ENCODE results near the gene UBQLN3.

Gene UBQLN3

DNA sequence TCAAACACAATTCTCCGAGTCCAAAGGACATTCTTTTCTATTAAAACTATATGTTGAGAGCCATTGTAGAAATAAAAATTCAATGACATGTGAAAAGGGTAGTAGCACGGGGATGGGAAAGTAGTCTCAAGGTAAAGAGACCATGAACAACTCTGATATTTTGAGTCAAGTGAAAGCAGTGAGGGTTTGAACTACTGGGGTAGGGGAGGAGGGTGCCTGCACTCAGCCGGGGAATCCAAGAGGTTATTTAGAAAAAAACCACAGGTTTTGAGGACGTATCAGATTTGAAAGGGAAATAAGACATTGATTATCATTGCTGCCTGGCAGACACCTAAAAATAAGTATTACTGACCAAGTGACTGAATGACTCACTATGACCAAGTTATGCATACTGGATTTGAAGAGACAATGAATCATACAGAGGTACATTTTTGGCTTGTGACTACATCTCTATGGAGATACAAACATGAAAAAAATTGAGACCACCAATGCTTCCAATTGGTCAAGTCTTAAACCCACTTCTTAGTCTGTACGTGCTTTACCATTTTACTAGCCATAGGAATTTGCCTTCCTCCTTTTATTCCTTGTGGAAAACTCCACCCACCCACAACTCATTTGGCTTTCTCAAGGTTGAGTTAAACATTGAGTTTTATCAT, 40.8 kb upstream of the UBQLN3 start:
- no peak overlapping the region for H3K9ac ChIP-seq
- no peaks in the 10 kb centered on the region for H3K4me1 ChIP-seq (ENCODE audit: low read depth, poor library complexity, severe bottlenecking)
- H3K4me3 ChIP-seq (IDR thresholded peaks at IDR 0.05; ENCODE audit: insufficient read depth, low read depth, low read length) = no peak overlapping the region
- TF ChIP-seq, protein P1, sequence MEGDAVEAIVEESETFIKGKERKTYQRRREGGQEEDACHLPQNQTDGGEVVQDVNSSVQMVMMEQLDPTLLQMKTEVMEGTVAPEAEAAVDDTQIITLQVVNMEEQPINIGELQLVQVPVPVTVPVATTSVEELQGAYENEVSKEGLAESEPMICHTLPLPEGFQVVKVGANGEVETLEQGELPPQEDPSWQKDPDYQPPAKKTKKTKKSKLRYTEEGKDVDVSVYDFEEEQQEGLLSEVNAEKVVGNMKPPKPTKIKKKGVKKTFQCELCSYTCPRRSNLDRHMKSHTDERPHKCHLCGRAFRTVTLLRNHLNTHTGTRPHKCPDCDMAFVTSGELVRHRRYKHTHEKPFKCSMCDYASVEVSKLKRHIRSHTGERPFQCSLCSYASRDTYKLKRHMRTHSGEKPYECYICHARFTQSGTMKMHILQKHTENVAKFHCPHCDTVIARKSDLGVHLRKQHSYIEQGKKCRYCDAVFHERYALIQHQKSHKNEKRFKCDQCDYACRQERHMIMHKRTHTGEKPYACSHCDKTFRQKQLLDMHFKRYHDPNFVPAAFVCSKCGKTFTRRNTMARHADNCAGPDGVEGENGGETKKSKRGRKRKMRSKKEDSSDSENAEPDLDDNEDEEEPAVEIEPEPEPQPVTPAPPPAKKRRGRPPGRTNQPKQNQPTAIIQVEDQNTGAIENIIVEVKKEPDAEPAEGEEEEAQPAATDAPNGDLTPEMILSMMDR (conservative IDR thresholded peaks at IDR 0.05; ENCODE audit: low read depth, low read length) = no peak
- H3K4me2 ChIP-seq = no peak overlapping the region
- H3K27me3 ChIP-seq (ENCODE audit: insufficient read depth, low read depth) = no peaks in the 10 kb centered on the region
- no peaks in the 10 kb centered on the region for H3K36me3 ChIP-seq (ENCODE audit: insufficient read depth)
- H3K79me2 ChIP-seq (ENCODE audit: insufficient read depth, low read depth) = no peaks in the 10 kb centered on the region
- H3K27ac ChIP-seq = no peak overlapping the region
- no peak overlapping the region for H2AFZ ChIP-seq (ENCODE audit: low read depth)
- no peaks in the 10 kb centered on the region for H4K20me1 ChIP-seq (ENCODE audit: insufficient read depth)

DNA sequence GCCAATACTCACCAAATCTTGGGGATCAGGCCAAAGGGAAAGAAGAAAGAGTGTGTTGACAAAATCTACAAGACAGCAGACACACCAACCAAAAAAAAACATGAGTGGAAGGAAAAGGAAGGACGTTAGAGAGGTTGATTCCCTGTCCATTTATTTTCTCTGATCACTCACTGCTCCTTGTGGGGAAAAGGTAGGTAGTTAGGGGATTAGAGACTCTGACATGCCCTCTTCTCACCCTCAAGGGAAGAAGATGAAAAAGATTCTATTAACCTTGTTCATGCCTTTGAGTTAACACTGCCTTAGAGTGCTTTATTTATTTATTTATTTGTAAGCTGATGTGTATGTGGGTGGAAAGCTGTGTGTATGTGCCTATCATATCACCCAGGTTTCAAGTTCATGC, 38.7 kb upstream of the UBQLN3 start, which contains the start of gene OR52H1:
Gene OR52H1 (minus strand): TSS at position 101 of the 400 bp plus-strand sequence. CDS start 3,035 bp downstream, outside the sequence.
- no peak within 1 kb of the TSS for H2AFZ ChIP-seq (ENCODE audit: low read depth)
- no peak within 1 kb of the TSS for H3K4me3 ChIP-seq (IDR thresholded peaks at IDR 0.05; ENCODE audit: insufficient read depth, low read depth, low read length)
- H3K27ac ChIP-seq = no peak within 1 kb of the TSS
- no peak within 1 kb of the TSS for H3K4me2 ChIP-seq
- no peaks in the 10 kb centered on the region for H4K20me1 ChIP-seq (ENCODE audit: insufficient read depth)
- no peak within 1 kb of the TSS for H3K9ac ChIP-seq
- TF ChIP-seq, protein P1 (conservative IDR thresholded peaks at IDR 0.05; ENCODE audit: low read depth, low read length) = no peak
- H3K36me3 ChIP-seq (ENCODE audit: insufficient read depth) = no peaks in the 10 kb centered on the region
- H3K27me3 ChIP-seq (ENCODE audit: insufficient read depth, low read depth) = no peaks in the 10 kb centered on the region
- no peaks in the 10 kb centered on the region for H3K4me1 ChIP-seq (ENCODE audit: low read depth, poor library complexity, severe bottlenecking)
- no peaks in the 10 kb centered on the region for H3K79me2 ChIP-seq (ENCODE audit: insufficient read depth, low read depth)

- Histone ChIP-seq H3K79me2 (ENCODE audit: insufficient read depth, low read depth) (no peaks in the 10 kb centered on the region), H3K27me3 (ENCODE audit: insufficient read depth, low read depth) (no peaks in the 10 kb centered on the region), H3K36me3 (ENCODE audit: insufficient read depth) (no peaks in the 10 kb centered on the region), H3K27ac (no peak overlapping the region), H4K20me1 (ENCODE audit: insufficient read depth) (no peaks in the 10 kb centered on the region), H3K4me1 (ENCODE audit: low read depth, poor library complexity, severe bottlenecking) (no peaks in the 10 kb centered on the region), H2AFZ (ENCODE audit: low read depth) (no peak overlapping the region), H3K4me2 (no peak overlapping the region), H3K4me3 (IDR thresholded peaks at IDR 0.05; ENCODE audit: insufficient read depth, low read depth, low read length) (no peak overlapping the region), H3K9ac (no peak overlapping the region)
- TF ChIP-seq, protein P1 (conservative IDR thresholded peaks at IDR 0.05; ENCODE audit: low read depth, low read length) = no peak
Measured at GRCh38 chr11:5547982-5548381, 38.2 kb upstream of the UBQLN3 start.

- Histone ChIP-seq H3K79me2 (ENCODE audit: insufficient read depth, low read depth) (no peaks in the 10 kb centered on the region), H3K9ac (no peak overlapping the region), H3K36me3 (ENCODE audit: insufficient read depth) (no peaks in the 10 kb centered on the region), H3K27me3 (ENCODE audit: insufficient read depth, low read depth) (no peaks in the 10 kb centered on the region), H4K20me1 (ENCODE audit: insufficient read depth) (no peaks in the 10 kb centered on the region), H2AFZ (ENCODE audit: low read depth) (no peak overlapping the region), H3K27ac (no peak overlapping the region), H3K4me3 (IDR thresholded peaks at IDR 0.05; ENCODE audit: insufficient read depth, low read depth, low read length) (no peak overlapping the region), H3K4me1 (ENCODE audit: low read depth, poor library complexity, severe bottlenecking) (no peaks in the 10 kb centered on the region), H3K4me2 (no peak overlapping the region)
- TF ChIP-seq, protein P1 (conservative IDR thresholded peaks at IDR 0.05; ENCODE audit: low read depth, low read length) = no peak
Measured at GRCh38 chr11:5546457-5546856, 36.7 kb upstream of the UBQLN3 start.

Measured in KMS-11 (cell line).